ENCODE results near the gene USP40.

The USP40 gene

GRCh38 chr2:233479616-233480489 lies 86.7 kb downstream of the USP40 start:
- TF ChIP-seq CTCF (IDR thresholded peaks at IDR 0.05; ENCODE audit: low read depth, low read length), result no peak
- DNase-seq (ENCODE audit: low read depth, low spot score), result no peak
- H3K4me3 ChIP-seq (ENCODE audit: low read depth, low read length), result no peak overlapping the region
- in situ Hi-C loops (cut with HindIII; ENCODE audit: low sequenced_read_pairs), result no loop called here

- DNase-seq (ENCODE audit: low read depth, low spot score), result no peak
- no peak for TF ChIP-seq CTCF (IDR thresholded peaks at IDR 0.05; ENCODE audit: low read depth, low read length)
- in situ Hi-C loops (cut with HindIII; ENCODE audit: low sequenced_read_pairs), result no loop called here
- H3K4me3 ChIP-seq (ENCODE audit: low read depth, low read length), result no peak overlapping the region
Measured at GRCh38 chr2:233477548-233478433, 88.8 kb downstream of the USP40 start.

- no peak overlapping the region for H3K4me3 ChIP-seq (ENCODE audit: low read depth, low read length)
- in situ Hi-C loops (cut with HindIII; ENCODE audit: low sequenced_read_pairs), result no loop called here
- no peak for TF ChIP-seq CTCF (IDR thresholded peaks at IDR 0.05; ENCODE audit: low read depth, low read length)
- DNase-seq (ENCODE audit: low read depth, low spot score), result no peak
Measured at GRCh38 chr2:233476651-233477547, 89.7 kb downstream of the USP40 start.

GRCh38 chr2:233476063-233476410 lies 90.5 kb downstream of the USP40 start:
- no peak for TF ChIP-seq CTCF (IDR thresholded peaks at IDR 0.05; ENCODE audit: low read depth, low read length)
- in situ Hi-C loops (cut with HindIII; ENCODE audit: low sequenced_read_pairs), result no loop called here
- DNase-seq (ENCODE audit: low read depth, low spot score), result no peak
- no peak overlapping the region for H3K4me3 ChIP-seq (ENCODE audit: low read depth, low read length)

GRCh38 chr2:233474308-233475160 lies 92.0 kb downstream of the USP40 start:
- no peak for DNase-seq (ENCODE audit: low read depth, low spot score)
- in situ Hi-C loops (cut with HindIII; ENCODE audit: low sequenced_read_pairs), result no loop called here
- H3K4me3 ChIP-seq (ENCODE audit: low read depth, low read length), result no peak overlapping the region
- TF ChIP-seq CTCF (IDR thresholded peaks at IDR 0.05; ENCODE audit: low read depth, low read length), result no peak
